ENCODE data around the gene ITPKC.

DNA sequence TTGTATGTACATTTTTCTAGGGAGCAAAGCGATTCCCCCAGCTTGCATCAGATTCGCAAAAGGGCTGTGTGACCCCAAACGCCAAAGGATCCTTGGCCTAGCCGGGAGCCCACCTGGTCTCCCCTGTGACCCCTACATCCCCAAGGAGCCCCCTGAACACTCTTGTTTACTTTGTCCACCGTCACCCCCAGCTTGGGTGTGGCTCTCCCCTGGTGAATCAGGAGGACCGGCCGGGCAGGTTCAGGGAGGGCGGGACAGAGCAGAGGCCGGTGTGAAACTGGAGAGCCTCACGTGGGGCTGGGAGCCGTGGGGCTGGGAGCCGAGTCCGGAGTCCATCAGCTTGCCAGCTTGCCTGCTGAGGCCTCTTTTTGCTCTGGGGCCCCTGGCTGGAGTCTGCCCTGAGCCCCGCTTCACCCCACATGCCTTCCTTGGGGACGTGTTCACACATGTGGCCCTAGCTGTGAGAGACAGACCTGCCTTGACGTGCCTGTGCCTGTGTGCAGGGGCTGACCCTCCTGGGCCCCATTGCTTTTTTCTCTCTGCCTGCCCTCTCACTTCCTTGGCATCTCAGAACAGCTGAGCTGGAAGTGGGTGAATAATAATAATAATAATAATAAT lies 2.0 kb downstream of the ITPKC start:
- TF ChIP-seq, protein P1, sequence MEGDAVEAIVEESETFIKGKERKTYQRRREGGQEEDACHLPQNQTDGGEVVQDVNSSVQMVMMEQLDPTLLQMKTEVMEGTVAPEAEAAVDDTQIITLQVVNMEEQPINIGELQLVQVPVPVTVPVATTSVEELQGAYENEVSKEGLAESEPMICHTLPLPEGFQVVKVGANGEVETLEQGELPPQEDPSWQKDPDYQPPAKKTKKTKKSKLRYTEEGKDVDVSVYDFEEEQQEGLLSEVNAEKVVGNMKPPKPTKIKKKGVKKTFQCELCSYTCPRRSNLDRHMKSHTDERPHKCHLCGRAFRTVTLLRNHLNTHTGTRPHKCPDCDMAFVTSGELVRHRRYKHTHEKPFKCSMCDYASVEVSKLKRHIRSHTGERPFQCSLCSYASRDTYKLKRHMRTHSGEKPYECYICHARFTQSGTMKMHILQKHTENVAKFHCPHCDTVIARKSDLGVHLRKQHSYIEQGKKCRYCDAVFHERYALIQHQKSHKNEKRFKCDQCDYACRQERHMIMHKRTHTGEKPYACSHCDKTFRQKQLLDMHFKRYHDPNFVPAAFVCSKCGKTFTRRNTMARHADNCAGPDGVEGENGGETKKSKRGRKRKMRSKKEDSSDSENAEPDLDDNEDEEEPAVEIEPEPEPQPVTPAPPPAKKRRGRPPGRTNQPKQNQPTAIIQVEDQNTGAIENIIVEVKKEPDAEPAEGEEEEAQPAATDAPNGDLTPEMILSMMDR (IDR thresholded peaks at IDR 0.05): no peak
- peak in 1 of 2 donors; percentile 40 for TF ChIP-seq POLR2A (IDR thresholded peaks at IDR 0.05)
